Stimulated activated CD4-positive, alpha-beta T cell treated with anti-CD3 and anti-CD28 coated beads, Interleukin-4, amount 100 ng/mL, for 1 hour (primary cell): ENCODE measurements around the gene BRIP1.
"Not testable (repeated sequence)": the region's sequence is repeated elsewhere in the genome, so short reads cannot be mapped to it uniquely, and the experiment has no call there.

Source experiments
- DNase-seq: peaks from one replicate; pipeline ENCODE4 v3.0.0-alpha.2; 2020

Gene BRIP1

DNA sequence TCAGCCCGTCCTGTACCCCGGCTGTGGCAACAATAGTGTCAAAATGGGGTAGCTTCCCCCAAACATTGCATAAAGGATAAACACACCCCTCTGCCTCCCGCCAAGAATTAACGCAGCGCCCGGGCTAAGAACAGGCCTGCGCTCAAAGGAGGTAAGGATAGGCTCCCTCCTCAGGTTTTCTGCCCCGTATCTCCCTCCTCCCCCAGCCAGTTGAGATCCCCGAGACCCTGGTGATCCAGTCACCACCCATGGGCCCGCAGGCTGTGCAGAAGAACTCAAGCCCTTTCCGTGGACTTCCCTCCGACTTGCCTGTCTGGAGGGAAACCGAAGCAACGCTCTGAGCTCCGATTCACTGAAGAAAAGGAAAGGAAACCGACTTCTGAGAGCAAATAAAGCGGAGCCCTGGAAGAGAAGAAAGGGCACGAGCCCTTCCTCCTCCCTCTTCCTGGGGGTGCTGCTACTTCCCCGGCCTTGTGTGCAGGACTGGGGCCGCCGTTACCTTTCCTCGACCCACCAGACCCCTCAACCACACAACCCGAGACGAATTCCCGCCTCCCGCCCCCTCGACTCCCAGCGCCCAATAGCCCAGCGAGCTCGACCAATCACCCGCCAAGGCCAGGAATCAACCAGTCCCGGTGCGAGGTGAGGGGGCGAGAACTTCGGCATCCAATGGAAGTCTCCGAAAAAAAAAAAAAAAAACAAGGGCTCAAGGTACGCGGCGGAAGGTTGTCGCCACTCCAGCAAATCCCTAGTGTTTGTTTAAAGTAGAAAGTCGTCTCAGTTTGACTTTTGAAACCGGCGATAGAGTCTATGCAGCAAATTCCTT lies at the start of gene BRIP1:
Gene BRIP1 (minus strand): TSS at position 554 of the 826 bp plus-strand sequence. CDS start 1,989 bp downstream, outside the sequence.
- DNase-seq: peak; percentile 85

DNA sequence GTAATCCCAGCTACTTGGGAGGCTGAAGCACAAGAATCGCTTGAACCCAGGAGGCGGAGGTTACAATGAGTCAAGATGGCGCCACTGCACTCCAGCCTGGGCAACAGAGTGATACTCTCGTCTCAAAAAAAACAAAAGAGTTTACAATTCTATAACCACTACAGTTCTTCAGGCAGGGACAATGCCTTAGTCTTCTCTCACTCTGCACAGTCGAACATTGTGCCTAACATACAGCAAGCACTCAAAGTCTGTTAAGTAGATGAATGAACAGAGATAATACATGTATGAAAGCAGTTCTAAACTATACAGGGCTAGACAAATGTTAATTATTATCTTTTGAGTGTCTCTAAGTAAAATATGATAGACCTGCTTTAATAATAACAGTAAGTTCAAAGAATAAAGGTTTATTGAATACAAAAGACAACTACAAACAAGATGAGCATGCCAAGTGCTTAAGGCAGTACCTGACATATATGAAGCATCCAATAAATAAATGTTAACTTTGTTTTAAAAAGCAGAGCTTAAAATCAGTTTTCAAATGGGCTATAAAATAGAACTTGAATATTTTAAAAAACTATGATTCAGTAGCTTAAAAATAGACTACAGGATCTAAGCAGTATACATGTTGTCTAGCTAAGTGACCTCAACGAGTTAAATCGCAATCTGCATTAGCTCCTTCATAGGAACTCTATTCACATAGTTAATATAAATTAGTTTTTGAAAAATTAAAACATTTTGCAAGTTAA lies 45.1 kb upstream of the BRIP1 start:
- DNase-seq: no peak

DNA sequence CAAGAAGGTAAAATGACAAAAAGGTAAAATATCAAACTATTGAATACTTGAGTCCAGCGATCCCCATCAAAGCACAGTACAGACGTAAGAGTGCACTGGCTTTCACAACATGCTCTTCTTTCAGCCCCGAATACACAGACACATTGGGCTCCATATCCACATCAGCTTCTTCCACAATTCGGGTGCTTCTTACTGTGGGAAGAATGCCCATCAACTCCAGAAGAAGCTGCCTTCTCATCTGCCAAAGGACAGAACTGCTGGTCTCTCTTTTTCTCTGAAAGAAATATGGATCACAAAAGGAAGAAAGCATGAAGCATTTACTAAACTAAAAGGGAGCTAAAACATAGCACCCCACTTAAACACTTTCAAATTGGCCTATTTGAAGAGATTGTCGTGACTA lies 44.0 kb upstream of the BRIP1 start:
- DNase-seq: no peak

DNA sequence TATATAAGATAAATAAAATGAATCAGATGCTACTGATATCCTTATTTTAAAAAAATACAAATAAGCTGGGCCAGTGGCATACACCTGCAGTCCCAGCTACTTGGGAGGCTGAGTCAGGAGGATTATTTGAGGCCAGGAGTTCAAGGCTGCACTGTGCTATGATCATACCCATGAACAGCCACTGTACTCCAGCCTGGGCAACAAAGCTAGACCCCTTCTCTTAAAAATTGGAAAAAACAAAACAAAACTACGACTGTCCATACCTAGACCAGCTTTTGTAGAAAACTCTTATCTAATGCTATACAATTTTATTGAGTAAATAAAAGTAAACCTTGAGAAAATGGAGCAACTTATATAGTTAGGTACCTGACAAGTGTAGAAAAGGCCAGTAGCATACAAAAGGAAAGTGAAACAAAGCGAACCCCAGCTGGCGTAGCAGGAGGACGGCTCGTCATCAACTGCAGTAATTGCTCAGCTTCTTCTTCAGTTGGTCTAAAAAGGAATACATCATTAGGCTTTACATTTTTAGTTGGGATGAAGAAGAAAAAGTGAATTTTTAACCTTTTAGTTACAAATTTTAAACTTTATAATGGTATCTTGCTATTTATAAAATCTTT lies 40.9 kb upstream of the BRIP1 start:
- peak; percentile 6 for DNase-seq

DNA sequence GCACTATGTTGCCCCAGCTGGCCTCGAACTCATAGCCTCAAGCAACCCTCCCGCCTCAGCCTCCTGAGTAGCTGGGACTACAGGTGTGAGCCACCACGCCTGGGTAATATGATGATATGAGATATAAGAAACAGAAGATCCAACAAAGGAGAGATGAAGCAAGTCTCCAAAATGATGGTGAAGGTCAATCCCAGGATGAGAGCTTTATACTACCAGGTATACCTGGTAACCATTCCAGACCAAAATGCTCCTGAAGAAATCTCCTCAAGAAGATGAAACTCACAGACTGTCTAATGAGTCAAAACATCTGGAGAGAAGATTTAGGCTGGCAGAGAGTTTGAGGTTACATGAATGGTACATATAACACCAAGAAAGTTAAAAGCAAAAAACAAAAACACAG lies 39.9 kb upstream of the BRIP1 start:
- no peak for DNase-seq

DNA sequence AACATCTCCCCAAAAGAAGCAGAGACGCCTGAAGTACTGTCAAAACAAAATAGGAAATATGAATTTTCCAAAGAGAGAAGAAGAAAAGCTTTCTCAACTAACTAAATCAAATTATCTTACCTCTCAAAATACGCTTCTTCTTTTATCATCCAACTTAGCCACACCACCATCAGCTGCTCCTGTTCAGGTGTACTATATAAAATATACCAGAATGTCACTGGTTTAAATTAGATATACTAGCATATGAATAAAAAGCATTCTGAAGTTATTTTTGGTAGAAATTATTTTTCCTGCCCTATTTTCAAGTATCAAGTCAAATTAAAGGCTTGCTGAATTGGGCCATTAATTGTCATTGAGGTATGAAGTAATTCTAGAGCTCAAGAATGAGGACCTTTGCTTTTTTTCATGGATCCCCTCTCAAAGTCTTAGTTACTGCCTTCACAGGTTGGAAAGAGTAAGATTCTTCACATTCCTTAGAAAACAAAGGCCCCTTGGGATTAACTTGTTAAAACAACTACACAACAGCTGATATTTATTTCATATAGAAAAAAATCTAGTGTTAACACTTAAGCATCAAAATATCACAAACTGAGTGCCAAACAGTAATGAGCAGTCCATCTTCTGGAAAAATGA lies 34.3 kb upstream of the BRIP1 start:
- DNase-seq: no peak

DNA sequence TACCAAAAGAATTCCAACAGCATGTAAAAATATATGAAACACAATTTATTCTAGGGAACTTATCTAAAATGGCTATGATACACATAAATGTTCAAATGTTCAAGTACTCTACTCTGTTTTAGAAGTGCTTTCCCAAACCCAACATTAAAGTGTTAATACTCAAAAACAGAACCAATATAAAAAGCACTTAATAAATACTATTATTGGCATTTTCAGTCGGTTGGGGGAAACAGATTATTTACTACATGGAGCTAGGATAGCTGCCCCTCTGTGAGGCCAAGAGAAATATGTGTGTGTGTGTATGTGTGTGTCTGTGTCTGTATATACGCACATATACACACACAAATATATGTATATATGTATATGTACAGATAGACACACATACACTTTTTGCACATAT lies 32.1 kb upstream of the BRIP1 start:
- no peak for DNase-seq

DNA sequence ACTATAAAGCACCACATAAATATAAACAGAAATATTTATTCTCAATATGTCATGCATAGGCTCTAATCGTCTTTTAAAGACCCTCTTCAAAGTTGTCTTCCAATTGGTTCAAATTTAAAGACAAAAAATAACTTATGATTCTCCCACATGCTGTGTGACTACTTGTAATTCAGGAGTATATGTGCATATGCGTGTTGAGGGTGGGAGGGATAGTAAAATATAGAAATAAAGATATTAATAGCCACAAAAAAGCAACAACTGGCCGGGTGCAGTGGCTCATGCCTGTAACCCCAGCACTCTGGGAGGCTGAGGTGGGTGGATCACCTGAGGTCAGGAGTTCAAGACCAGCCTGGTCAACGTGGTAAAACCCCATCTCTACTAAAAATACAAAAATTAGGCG lies 31.0 kb upstream of the BRIP1 start:
- not testable (repeated sequence) for DNase-seq

DNA sequence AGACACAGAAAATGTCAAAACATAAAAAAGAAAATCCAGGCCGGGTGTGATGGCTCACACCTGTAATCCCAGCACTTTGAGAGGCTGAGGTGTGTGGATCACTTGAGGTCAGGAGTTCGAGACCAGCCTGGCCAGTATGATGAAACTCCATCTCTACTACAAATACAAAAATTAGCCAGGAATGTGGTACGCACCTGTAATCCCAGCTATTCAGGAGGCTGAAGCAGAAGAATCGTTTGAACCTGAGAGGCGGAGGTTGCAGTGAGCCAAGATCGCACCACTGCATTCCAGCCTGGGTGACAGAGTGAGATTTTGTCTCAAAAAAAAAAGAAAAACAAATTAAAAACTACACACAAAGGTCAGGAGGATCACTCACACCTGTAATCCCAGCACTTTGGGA lies 24.4 kb upstream of the BRIP1 start:
- DNase-seq: not testable (repeated sequence)

DNA sequence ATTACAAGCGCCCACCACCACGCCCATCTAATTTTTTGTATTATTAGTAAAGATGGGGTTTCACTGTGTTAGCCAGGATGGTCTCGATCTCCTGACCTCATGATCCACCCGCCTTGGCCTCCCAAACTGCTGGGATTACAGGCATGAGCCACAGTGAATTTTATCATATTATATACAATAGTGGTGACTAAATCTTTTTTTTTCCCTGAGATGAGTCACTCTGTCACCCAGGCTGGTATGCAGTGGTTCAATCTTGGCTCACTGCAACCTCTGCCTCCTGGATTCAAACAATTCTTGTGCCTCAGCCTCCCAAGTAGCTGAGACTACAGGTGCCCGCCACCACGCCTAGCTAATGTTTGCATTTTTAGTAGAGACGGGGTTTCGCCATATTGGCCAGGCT lies 22.5 kb upstream of the BRIP1 start:
- DNase-seq: not testable (repeated sequence)

DNA sequence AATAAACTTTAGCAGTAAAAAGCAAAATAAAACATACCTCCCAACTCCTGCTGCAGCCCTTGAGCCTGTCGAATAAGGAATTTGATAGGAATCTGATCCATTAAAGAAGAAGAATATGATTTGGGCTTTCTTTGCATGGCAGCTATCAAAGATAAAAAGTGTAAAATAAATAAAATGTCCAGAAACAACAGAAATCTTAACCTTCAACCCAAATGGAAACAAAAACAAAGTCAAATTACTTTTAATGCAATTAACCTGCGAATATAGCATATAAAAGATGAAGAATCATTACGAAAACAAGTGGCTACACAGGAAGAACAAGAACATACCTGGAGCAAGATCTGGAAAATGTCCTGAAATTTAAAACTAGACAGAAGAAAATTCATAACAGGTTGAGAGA lies 21.5 kb upstream of the BRIP1 start:
- no peak for DNase-seq

DNA sequence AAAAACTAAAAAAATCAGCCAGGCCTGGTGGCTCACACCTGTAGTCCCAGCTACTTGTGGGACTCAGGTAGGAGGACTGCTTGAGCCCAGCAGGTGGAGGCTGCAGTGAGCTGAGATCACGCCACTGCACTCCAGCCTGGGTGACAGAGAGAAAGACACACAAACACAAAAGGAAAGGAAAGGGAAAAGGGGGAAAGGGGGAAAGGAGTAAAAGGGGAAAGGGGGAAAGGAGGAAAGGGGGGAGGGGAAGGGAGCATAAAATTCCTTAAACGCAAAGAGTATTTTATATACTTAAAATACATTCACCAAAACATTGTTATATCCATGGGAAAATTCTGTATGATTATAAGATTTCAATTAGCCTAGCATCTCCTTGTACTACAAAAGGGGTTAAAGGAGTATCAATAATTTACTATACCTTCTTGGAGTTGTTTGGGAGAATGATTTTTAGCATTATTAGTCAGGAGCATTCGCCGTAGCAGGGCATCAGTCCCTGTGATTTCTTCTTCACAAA lies 17.3 kb upstream of the BRIP1 start:
- no peak for DNase-seq

DNA sequence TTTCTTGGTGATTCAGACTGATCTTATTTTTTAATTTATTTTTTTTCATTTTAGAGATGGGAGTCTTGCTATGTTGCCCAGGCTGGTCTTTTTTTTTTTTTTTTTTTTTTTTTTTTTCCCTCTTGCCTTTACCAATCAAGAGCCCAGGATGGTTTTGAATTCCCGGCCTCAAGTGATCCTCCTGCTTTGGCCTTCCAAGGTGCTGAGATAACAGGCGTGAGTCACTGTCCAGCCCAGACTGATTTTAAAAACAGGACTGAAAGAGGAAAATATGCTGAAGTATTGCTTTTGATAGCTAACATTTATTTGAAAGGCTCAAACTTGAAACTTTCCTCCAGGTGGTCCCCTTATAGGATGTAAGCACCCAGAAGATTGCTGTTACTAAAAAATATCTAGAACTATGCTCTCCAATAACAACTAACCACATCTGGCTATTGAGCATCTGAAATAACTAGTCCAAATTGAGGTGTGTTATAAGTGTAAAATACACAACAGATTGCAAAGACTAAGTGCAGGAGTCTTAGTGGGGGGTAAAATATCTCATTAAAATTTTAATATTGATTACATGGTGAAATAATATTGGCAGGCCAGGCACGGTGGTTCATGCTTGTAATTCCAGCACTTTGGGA lies 15.8 kb upstream of the BRIP1 start:
- DNase-seq: no peak

DNA sequence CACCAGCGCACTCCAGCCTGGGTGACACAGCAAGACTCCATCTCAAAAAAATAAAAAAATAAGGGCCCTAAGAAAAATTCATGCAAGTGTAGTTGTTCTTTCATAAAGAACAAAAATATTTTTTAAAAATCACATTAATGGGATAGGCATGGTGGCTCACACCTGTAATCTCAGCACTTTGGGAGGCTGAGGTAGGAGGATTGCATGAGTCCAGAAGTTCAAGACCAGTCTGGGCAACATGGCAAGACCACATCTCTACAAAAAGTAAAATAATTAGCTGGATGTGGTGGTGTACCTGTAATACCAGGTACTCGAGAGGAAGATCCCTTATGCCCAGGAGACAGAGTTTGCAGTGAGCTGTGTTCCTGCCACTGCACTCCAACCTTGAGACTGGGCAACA lies 15.2 kb upstream of the BRIP1 start:
- no peak for DNase-seq

DNA sequence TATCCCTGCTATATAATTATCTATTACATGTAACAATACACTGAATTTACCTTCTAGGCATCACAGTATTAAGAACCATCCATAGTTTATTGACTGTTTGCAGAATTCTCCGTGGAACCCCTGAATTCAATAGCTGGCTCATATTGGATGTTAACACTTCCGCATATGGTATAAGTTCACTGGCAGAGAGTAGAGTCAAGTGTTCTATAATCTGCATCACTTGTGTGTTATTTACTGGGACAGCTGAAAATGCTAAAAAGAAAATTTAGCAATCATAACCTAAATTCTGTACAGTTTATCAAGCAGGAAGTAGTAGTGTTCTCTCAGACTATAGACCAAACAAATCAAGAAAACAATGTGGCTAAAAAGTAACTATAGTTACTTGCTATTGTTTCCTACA lies 14.5 kb upstream of the BRIP1 start:
- DNase-seq: no peak

DNA sequence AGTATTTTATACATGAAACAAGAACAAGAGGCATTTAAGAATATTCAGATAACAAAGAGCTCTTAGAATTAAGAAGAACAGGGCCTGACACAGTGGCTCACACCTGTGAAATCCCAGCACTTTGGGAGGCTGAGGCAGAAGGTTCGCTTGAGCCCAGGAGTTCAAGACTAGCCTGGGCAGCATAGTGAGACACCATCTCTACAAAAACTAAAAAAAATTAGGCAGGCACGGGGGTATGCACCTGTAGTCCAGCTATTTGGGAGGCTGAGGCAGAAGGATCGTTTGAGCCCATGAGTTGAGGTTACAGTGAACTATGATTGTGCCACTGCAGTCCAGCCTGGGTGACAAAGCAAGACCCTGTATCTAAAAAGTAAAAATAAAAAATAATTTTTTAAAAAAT lies 12.5 kb upstream of the BRIP1 start:
- no peak for DNase-seq

DNA sequence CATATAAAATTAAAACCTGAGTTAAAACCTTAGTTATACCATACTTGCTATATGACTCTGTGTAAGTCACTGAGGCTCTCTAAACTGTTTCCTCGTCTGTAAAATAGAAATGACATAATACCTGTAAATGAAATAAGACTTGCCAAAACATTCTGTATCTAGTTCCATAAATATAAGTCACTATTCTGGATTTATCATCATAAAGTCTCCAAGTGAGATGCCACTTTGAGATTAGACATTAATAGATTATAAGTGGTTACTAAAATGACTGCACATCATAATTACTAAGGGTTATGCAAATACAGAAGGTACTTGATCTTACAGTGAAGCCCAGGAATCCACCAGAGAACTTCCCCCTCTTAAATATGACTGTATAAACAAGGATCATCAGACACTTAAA lies 12.0 kb upstream of the BRIP1 start:
- DNase-seq: no peak

DNA sequence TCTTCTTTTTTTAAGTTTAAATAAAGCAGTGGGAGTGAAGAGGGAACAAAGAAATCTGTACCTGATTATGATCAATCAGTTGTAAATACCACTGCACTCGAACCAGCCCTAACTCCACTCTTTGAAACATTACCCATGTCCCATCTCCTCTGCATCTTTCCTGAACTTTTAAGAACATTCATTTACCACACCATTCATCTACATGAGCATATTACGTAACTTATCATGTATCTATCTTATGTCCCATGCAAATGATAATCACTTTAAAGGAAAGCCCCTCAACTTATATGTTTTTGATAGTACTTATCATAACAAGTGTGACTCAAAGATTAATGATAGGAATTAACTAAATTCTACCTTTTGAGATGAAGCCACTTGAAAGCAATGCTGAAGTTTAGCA lies 10.7 kb upstream of the BRIP1 start:
- DNase-seq: no peak

DNA sequence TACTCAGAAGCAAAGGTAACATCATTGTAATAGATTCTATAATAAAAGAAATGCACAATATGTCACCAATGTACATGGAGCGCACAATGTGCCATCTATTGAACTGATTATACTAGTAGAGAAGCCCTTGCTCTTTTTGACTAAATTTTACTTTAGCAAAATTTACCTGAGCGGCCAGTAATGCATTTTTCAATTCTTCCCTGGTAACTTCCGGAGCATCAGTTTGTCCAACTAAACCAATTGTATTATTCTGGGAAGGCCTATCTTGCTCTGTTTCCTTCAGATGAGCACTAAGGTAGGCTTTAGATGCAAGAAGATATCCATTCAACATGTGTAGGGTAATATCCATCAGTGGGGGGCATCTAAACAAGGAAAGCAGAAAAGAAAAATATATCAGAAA lies 8.8 kb upstream of the BRIP1 start:
- DNase-seq: no peak

DNA sequence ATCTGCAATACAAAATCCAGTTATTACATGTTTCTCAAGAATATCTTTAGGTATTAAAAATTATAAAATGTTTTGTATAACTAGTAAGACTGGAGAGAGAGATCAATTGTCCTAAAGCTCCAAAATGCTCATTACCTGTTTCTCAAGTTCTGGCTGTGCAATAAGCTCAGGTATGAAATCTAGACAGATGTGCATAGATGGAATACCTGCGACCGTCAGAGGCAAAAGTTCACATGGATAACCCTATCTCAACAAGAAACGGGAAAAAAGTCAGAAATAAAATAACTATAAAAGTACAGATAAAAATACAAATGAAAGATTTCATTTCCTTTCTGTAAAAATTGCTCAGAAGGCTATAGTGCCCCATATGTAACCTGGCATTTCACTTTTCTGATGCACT lies 5.8 kb upstream of the BRIP1 start:
- no peak for DNase-seq

DNA sequence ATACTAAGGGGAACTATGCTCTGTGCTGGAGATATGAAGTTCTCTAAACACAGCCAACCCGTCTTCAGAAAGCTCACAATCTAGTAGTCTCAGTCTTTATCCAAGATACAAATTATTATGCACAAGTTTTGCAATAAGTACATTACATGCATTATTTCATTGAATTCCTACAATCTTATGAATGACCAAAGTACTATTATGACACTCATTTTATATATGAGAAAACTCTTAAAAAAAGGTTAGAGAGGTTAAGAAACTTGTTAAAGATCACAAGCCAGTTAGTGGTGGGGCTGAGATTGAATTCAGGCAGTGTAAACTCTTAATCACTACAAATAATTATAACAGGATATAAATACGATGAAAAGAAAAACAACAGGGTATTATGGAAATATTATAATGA lies 4.7 kb upstream of the BRIP1 start:
- no peak for DNase-seq

DNA sequence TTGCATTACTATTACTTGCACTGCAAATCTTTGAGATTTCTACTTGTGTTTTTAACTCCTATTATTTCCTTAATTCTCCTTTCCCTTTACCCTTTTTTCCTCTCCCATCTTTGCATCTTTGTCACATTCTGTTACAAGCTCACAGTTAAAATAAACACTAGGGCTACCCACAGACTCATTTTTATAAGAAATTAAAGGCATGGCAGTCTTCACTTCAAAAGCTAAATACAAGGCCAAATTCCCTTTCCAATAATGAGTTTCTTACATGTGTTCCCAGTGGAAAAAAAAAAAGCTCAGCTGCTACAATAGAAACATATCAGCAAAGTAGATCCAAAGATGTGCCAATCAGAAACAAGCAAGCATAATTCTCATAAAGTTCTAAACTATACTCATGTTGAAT lies 3.7 kb upstream of the BRIP1 start:
- DNase-seq: no peak

DNA sequence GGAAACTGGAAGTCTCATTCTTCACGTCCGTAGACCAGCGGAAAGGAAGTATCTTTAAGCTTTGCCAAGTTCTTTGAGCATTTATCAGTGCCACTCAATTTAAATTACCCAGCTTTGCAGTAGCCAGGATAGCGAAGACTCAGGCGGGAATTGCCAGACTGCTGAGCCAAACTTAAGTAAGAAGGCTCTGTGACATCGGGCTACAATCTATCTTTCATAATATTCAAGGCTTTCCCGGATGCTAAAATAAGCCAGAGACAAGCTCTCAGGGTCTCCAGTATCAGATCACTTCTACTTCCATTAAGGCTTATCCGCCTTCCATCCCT lies 436 bp upstream of the BRIP1 start:
- no peak for DNase-seq
